Smooth muscle cell (in vitro differentiated cells): Measurements from ENCODE around the gene EXOC6B. TPM values are rescaled to one million over a fixed set of nuclear protein-coding genes. Genes with fewer than 3 reads are reported as not detected.

Source experiments
- DNase-seq: peaks from one replicate; lab custom pipeline; 2025; ENCODE audit not compliant: unreplicated experiment; lab: John Stamatoyannopoulos, UW
- H2AFZ ChIP-seq: fragments of 200-600 bp; sonication (generic); 2 replicates; pipeline ENCODE4 v1.6.0; 2016; ENCODE audit warnings: antibody characterized with exemption, low read depth, mild to moderate bottlenecking
- H3F3A ChIP-seq: fragments of 200-600 bp; sonication (generic); 2 replicates; pipeline ENCODE4 v1.6.0; 2017; ENCODE audit warnings: antibody characterized with exemption, low read depth
- H3K27ac ChIP-seq: fragments of 200-600 bp; sonication (generic); 2 replicates; pipeline ENCODE4 v1.5.1; 2016; ENCODE audit warnings: low read depth, mild to moderate bottlenecking
- H3K27me3 ChIP-seq: fragments of 200-600 bp; sonication (generic); 2 replicates; pipeline ENCODE4 v1.6.1; 2016; ENCODE audit warnings: low read depth, mild to moderate bottlenecking
- H3K36me3 ChIP-seq: fragments of 200-600 bp; sonication (generic); 2 replicates; pipeline ENCODE4 v1.5.1; 2016; ENCODE audit warnings: low read depth
- H3K4me1 ChIP-seq: fragments of 200-600 bp; sonication (generic); 2 replicates; pipeline ENCODE4 v1.5.1; 2016; ENCODE audit warnings: low read depth
- H3K4me2 ChIP-seq: fragments of 200-600 bp; sonication (generic); 2 replicates; pipeline ENCODE4 v1.6.0; 2016; ENCODE audit warnings: mild to moderate bottlenecking
- H3K4me3 ChIP-seq: fragments of 200-600 bp; sonication (generic); 2 replicates; pipeline ENCODE4 v1.5.1; 2016; ENCODE audit warnings: mild to moderate bottlenecking
- H3K79me2 ChIP-seq: fragments of 200-600 bp; sonication (generic); 2 replicates; pipeline ENCODE4 v1.6.0; 2016; ENCODE audit warnings: low read depth, mild to moderate bottlenecking
- H3K9ac ChIP-seq: fragments of 200-600 bp; sonication (generic); 2 replicates; pipeline ENCODE4 v1.6.0; 2016; ENCODE audit warnings: low read depth
- H3K9me3 ChIP-seq: fragments of 200-600 bp; sonication (generic); replicated peaks from 2 replicates; pipeline ENCODE4 v1.5.1; 2016; ENCODE audit warnings: low read depth
- H4K20me1 ChIP-seq: fragments of 200-600 bp; sonication (generic); 2 replicates; pipeline ENCODE4 v1.6.0; 2016; ENCODE audit warnings: low read depth
- WGBS: methylation state at CpG from one replicate; pipeline ENCODE4 v1.1.7; 2016; ENCODE audit warnings: low lambda C conversion rate; 5-methylcytosine and 5-hydroxymethylcytosine counted together
- polyA plus RNA-seq: library from polyadenylated mRNA; unstranded; fragments of >200 nt; fragmentation: Nextera tagmentation; extraction: Ambion mirVana; gene quantifications from 2 replicates; pipeline ENCODE4 v1.2.1, GENCODE V29; 2016
- total RNA-seq: library from RNA; depleted of rRNA; stranded (reverse); fragments of >200 nt; gene quantifications from 2 replicates; pipeline ENCODE4 v1.2.3, GENCODE V29; 2014
- TF ChIP-seq, protein P1 (sequence below): fragments of 200-600 bp; sonication (generic); IDR thresholded peaks from 2 replicates; pipeline ENCODE4 v1.5.1; 2017; ENCODE audit warnings: borderline replicate concordance, mild to moderate bottlenecking, antibody characterized with exemption; ENCODE audit not compliant: insufficient read depth, poor library complexity, severe bottlenecking

EXOC6B gene
- total and polyA plus RNA-seq, 2 experiments from 2014 or later: 6.9 to 19.7 TPM

DNA sequence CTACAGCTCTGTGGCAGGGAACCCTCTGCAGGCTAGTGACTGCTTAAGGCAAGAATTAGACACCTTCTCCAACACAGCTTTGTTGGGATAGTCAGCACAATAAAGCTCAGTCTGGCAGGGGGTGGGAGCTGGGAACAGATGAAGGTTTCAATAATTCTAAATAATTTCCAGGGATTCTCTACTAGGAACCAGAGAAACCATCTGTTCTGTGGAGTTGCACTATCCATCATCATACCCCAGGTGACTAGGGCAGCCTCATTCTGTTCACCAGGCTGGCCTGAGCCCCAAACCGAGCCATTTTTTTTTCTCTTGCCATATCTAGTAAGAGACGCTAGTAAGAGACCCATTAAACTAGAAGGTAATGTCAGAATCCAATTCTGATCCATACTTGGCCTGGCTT is 642.4 kb downstream of the EXOC6B start:
- no peak for DNase-seq
- no peak overlapping the region for H3K9ac ChIP-seq
- no peaks in the 10 kb centered on the region for H3K27me3 ChIP-seq
- H3K36me3 ChIP-seq: no peaks in the 10 kb centered on the region
- H3K4me3 ChIP-seq: no peak overlapping the region
- no peaks in the 10 kb centered on the region for H3K79me2 ChIP-seq
- no peaks in the 10 kb centered on the region for H3F3A ChIP-seq
- no peak overlapping the region for H3K27ac ChIP-seq
- 100% methylated on average over 2 of the region's 2 CpGs for WGBS
- no peak overlapping the region for H3K4me2 ChIP-seq
- TF ChIP-seq, protein P1, sequence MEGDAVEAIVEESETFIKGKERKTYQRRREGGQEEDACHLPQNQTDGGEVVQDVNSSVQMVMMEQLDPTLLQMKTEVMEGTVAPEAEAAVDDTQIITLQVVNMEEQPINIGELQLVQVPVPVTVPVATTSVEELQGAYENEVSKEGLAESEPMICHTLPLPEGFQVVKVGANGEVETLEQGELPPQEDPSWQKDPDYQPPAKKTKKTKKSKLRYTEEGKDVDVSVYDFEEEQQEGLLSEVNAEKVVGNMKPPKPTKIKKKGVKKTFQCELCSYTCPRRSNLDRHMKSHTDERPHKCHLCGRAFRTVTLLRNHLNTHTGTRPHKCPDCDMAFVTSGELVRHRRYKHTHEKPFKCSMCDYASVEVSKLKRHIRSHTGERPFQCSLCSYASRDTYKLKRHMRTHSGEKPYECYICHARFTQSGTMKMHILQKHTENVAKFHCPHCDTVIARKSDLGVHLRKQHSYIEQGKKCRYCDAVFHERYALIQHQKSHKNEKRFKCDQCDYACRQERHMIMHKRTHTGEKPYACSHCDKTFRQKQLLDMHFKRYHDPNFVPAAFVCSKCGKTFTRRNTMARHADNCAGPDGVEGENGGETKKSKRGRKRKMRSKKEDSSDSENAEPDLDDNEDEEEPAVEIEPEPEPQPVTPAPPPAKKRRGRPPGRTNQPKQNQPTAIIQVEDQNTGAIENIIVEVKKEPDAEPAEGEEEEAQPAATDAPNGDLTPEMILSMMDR: no peak
- H2AFZ ChIP-seq: no peak overlapping the region
- H3K4me1 ChIP-seq: no peaks in the 10 kb centered on the region
- H3K9me3 ChIP-seq: no peaks in the 10 kb centered on the region
- no peaks in the 10 kb centered on the region for H4K20me1 ChIP-seq

DNA sequence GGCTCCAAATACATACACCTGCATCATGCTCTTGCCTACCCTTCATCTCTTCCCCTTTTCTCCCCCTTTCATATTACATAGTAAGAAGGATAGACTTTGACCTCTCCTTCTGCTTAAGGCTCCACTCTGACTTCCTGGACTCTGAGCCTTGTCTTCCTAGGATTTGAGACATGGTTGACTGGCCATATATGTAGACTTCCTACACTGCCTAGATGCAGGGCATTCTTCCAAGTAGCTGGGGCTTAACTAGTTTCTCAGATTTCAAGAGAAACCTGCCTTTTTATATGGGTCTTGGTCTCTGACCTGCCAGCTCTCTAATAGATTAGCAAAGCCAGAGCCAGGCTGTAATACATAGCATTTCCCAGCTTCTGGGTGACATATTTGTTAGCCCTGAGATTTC is 642.8 kb downstream of the EXOC6B start:
- Histone ChIP-seq H3K4me3 (no peak overlapping the region), H3K4me1 (no peaks in the 10 kb centered on the region), H3K9me3 (no peaks in the 10 kb centered on the region), H3K27me3 (no peaks in the 10 kb centered on the region), H3K36me3 (no peaks in the 10 kb centered on the region), H4K20me1 (no peaks in the 10 kb centered on the region), H2AFZ (no peak overlapping the region), H3K9ac (no peak overlapping the region), H3K27ac (no peak overlapping the region), H3K79me2 (no peaks in the 10 kb centered on the region), H3F3A (no peaks in the 10 kb centered on the region), H3K4me2 (no peak overlapping the region)
- TF ChIP-seq, protein P1: no peak
- no peak for DNase-seq

DNA sequence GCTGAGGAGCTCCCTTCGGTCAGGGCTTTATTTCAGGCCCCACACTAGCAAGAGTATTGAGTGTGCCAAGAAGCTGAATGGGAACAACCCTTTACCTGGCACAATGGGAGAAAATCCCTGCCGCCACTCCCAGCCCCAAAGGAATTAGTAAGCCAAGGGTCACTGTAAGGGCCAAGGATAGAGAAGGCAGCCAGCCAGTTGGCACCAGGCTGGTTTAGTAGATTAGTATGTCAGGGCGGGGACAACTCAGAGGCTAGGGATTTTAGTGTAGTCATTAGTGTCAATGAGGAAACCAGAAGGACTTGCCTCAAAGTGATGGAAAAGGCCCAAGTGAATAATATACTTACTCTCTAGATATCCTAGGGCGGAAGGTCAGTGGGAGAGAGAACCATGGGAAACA is 643.3 kb downstream of the EXOC6B start:
- Histone ChIP-seq H3K4me1 (no peaks in the 10 kb centered on the region), H3K36me3 (no peaks in the 10 kb centered on the region), H3F3A (no peaks in the 10 kb centered on the region), H3K27me3 (no peaks in the 10 kb centered on the region), H3K9ac (no peak overlapping the region), H3K4me2 (no peak overlapping the region), H2AFZ (no peak overlapping the region), H3K79me2 (no peaks in the 10 kb centered on the region), H3K4me3 (no peak overlapping the region), H4K20me1 (no peaks in the 10 kb centered on the region), H3K9me3 (no peaks in the 10 kb centered on the region), H3K27ac (no peak overlapping the region)
- no peak for DNase-seq
- 98% methylated on average over 4 of the region's 4 CpGs for WGBS
- TF ChIP-seq, protein P1: no peak

DNA sequence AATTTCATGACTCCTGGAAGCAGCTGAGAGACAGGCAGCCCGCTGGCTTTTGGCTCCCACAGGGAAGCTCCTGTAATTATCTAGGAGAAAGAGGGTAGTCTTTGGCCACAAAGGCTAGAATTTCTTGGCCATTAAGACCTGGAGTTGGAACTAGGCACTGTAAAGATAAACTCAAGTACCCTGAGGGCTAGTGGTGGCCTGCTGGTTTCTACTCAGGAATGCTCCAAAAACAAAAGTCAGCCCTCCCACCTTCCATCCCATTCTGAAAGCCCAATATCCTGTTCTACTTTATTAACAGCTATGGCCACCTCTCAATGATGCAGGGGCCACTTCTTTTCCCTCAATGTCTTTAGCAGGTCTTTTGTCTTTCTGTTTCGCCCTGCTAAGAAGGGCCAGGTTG is 644.2 kb downstream of the EXOC6B start:
- Histone ChIP-seq H3F3A (no peaks in the 10 kb centered on the region), H3K27me3 (no peaks in the 10 kb centered on the region), H3K4me2 (no peak overlapping the region), H3K27ac (no peak overlapping the region), H3K4me1 (no peaks in the 10 kb centered on the region), H3K9ac (no peak overlapping the region), H4K20me1 (no peaks in the 10 kb centered on the region), H3K36me3 (no peaks in the 10 kb centered on the region), H3K9me3 (no peaks in the 10 kb centered on the region), H3K79me2 (no peaks in the 10 kb centered on the region), H3K4me3 (no peak overlapping the region), H2AFZ (no peak overlapping the region)
- 75% methylated on average over 2 of the region's 2 CpGs for WGBS
- TF ChIP-seq, protein P1: no peak
- DNase-seq: no peak
